ENCODE results near the gene GK.

GRCh38 chrX:30622361-30622760, 30.9 kb upstream of the GK start:
- TF ChIP-seq CTCF (IDR thresholded peaks at IDR 0.05) (no peak), POLR2A (IDR thresholded peaks at IDR 0.05) (no peak)
